CD4-positive, alpha-beta memory T cell (primary cell): Measurements from ENCODE around the gene FCRLA. TPM values are rescaled to one million over a fixed set of nuclear protein-coding genes. Genes with fewer than 3 reads are reported as not detected.
"Not testable (repeated sequence)": the region's sequence is repeated elsewhere in the genome, so short reads cannot be mapped to it uniquely, and the experiment has no call there.

ENCODE experiments used
- CTCF ChIA-PET: fragments of 350-600 bp; sonication (Branson Sonifier 250); formaldehyde crosslinking; loops from one replicate; lab custom pipeline; 2021; ENCODE audit warnings: inconsistent platforms; ENCODE audit not compliant: partially characterized antibody; lab: Charles Lee
- POLR2A ChIA-PET: fragments of 350-600 bp; sonication (Branson Sonifier 250); formaldehyde crosslinking; loops from one replicate; lab custom pipeline; 2021; ENCODE audit not compliant: partially characterized antibody; lab: Charles Lee
- DNase-seq, 5 donors: peaks; one replicate each; pipeline versions ENCODE4 v3.0.0 to v3.0.0-alpha.2; 2020 to 2022; ENCODE audit warnings: mixed read lengths in 1 of 5
- H3K27ac ChIP-seq: one replicate; pipeline ENCODE4 v1.7.0; 2013; ENCODE audit warnings: low read depth, low read length
- H3K27me3 ChIP-seq: 2 replicates; pipeline ENCODE4 v1.7.0; 2013; ENCODE audit warnings: mild to moderate bottlenecking, low read length, moderate library complexity; ENCODE audit not compliant: insufficient read depth
- H3K36me3 ChIP-seq: 2 replicates; pipeline ENCODE4 v1.7.0; 2013; ENCODE audit warnings: mild to moderate bottlenecking, low read length, moderate library complexity; ENCODE audit not compliant: insufficient read depth
- H3K4me1 ChIP-seq: 2 replicates; pipeline ENCODE4 v1.7.0; 2013; ENCODE audit warnings: mild to moderate bottlenecking, low read length, moderate library complexity; ENCODE audit not compliant: insufficient read depth
- H3K4me3 ChIP-seq, 2 donors: one replicate each; pipeline ENCODE4 v1.7.0; 2013; ENCODE audit warnings: low read length in 2 of 2, mild to moderate bottlenecking in 1 of 2
- H3K9me3 ChIP-seq, 2 donors: one replicate each; pipeline ENCODE4 v1.7.0; 2013; ENCODE audit warnings: low read length in 2 of 2, control low read depth in 1 of 2; ENCODE audit not compliant: control insufficient read depth in 1 of 2
- H3K27ac Mint-ChIP-seq, 7 donors: one replicate each; pipeline ENCODE4 v1.8.0; 2020 to 2021; ENCODE audit warnings: mixed read lengths in 7 of 7, mild to moderate bottlenecking in 6 of 7, inconsistent platforms in 3 of 7, moderate library complexity in 3 of 7
- H3K27me3 Mint-ChIP-seq, 2 donors: one replicate each; pipeline ENCODE4 v1.8.0; 2020 to 2021; ENCODE audit warnings: mixed read lengths in 2 of 2
- H3K36me3 Mint-ChIP-seq, 2 donors: one replicate each; pipeline ENCODE4 v1.8.0; 2020 to 2021; ENCODE audit warnings: mixed read lengths in 2 of 2, inconsistent platforms in 1 of 2, mild to moderate bottlenecking in 1 of 2
- H3K4me1 Mint-ChIP-seq, 4 donors: one replicate each; pipeline ENCODE4 v1.8.0; 2020 to 2021; ENCODE audit warnings: mixed read lengths in 4 of 4, mild to moderate bottlenecking in 1 of 4
- H3K4me3 Mint-ChIP-seq, 8 donors: one replicate each; pipeline ENCODE4 v1.8.0; 2020 to 2021; ENCODE audit warnings: mixed read lengths in 8 of 8, mild to moderate bottlenecking in 7 of 8, moderate library complexity in 6 of 8, inconsistent platforms in 3 of 8
- H3K9me3 Mint-ChIP-seq, 8 donors: one replicate each; pipeline ENCODE4 v1.8.0; 2020 to 2021; ENCODE audit warnings: mixed read lengths in 8 of 8, mild to moderate bottlenecking in 5 of 8, inconsistent platforms in 3 of 8, moderate library complexity in 1 of 8
- intact Hi-C: fragments of 100-400 bp; cut with micrococcal nuclease; formaldehyde crosslinking; loops from one replicate; pipeline ENCODE4 v1.15.1; 2023
- polyA plus RNA-seq, 2 donors: library from polyadenylated mRNA; unstranded; fragments of 300-500 nt; fragmentation: Illumina TruSeq; gene quantifications; one replicate each; pipeline ENCODE4 v1.2.3, GENCODE V29; 2021
- total RNA-seq, 2 experiments: library from RNA; stranded (reverse); gene quantifications; one replicate each; pipeline ENCODE4 v1.2.3, GENCODE V29; 2021

FCRLA gene
- total and polyA plus RNA-seq, 4 experiments from 2014 or later, result 0.23 to 2.7 TPM; not detected in 2

DNA sequence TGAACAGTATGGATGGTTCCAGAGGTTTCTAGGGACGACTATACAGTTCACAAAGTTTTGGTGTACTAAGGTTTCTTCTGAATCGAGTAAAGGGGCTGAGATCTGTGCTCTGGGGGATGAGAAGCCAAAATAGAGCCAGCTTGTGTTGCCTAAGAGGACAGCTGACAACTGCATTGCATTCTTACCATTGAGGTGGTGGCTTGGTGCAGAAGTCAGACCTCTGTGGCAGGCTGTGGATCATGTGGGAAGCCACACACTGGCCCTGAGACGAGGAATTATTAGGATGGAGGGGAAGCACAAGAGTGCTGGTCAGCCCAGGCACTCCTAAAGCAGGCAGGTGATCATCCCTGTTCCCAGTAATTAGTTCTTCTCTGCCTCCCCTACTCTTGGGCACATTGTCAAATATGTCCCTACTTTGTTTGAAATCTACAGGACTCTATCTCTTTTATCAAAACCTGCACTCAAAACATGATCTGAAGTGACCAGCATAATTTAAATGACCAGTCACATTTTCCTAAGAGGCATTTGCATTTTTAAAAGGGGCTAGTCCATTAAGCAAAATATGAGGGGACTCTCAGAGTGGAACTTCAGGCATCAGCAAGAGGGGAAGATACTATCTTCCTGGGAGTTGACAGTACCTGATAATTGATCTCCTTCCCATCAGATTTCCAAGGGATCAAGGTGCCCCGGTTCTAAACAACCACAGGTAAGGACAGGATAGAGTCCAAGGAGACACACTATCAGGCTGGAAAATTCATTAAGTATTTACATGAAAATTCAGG is 14.1 kb downstream of the FCRLA start, which contains the start of gene FCRLB:
TSS of gene FCRLB (plus strand) at position 589 of the 782 bp plus-strand sequence. CDS start 1,129 bp downstream, outside the sequence.
- Histone ChIP-seq H3K27ac (no peak within 1 kb of the TSS), H3K4me3 (no peak within 1 kb of the TSS), H3K36me3 (no peaks in the 10 kb centered on the region), H3K9me3 (no peaks in the 10 kb centered on the region), H3K27me3 (no peaks in the 10 kb centered on the region), H3K4me1 (peaks cover 8% of the 10 kb centered on the region)
- Mint-ChIP-seq H3K27ac (peak within 1 kb of the TSS in 1 of 7 donors; percentile 49), H3K4me1 (peaks cover 6 to 21% (median 16%) of the 10 kb centered on the region in 4 donors), H3K27me3 (peaks cover 0 to 4% of the 10 kb centered on the region in 2 donors), H3K9me3 (no peaks in the 10 kb centered on the region), H3K36me3 (peaks cover 0 to 1% of the 10 kb centered on the region in 2 donors), H3K4me3 (no peak within 1 kb of the TSS)
- ChIA-PET CTCF (interaction anchor here (2.9 kb wide), 1 partner anchor 17 kb away, joined by 8 read pairs; no protein-coding TSS in a partner anchor), POLR2A (no interaction called here)
- DNase-seq, result no peak
- intact Hi-C loops, result no loop called here

DNA sequence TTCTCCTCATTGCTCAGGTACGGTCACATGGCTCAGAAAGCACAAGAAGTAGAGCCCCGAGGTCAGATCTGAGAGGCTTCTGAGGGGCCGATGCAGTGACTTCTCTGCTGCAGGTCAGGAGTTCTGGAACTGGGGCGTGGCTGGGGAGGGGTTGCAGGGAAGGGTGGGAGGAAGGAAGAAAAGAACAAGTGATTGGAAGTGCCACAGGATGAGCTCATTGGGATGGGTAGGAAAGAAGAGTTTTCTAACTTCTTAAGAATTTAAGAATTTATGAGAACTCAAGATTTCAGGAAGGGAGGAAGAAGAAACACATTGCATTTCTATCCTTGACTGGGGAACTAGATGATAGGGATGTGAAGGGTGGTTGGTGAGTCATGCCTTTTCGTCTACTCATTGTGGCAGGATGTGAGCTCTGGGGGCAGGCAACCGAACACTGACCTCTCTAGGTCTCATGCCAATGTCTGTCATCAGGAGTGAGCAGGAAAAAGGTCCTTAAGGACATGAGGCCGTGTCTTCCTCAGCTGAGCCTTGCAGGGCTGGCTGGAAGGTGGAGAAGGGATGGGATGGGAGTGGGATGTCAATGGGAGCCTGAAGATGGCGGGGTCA is 14.8 kb downstream of the FCRLA start:
- H3K4me1 Mint-ChIP-seq, result peaks cover 6 to 23% (median 16%) of the 10 kb centered on the region in 4 donors
- peaks cover 0 to 4% of the 10 kb centered on the region in 2 donors for H3K27me3 Mint-ChIP-seq
- intact Hi-C loops, result no loop called here
- ChIA-PET CTCF (interaction anchor here (2.9 kb wide), 1 partner anchor 16 kb away, joined by 8 read pairs; no protein-coding TSS in a partner anchor), POLR2A (no interaction called here)
- H3K36me3 Mint-ChIP-seq, result peaks cover 0 to 4% of the 10 kb centered on the region in 2 donors
- H3K27me3 ChIP-seq, result no peaks in the 10 kb centered on the region
- no peaks in the 10 kb centered on the region for H3K36me3 ChIP-seq
- H3K4me3 ChIP-seq, result no peak overlapping the region
- no peak overlapping the region for H3K4me3 Mint-ChIP-seq
- peaks cover 8% of the 10 kb centered on the region for H3K4me1 ChIP-seq
- DNase-seq, result no peak
- H3K9me3 ChIP-seq, result no peaks in the 10 kb centered on the region
- no peak overlapping the region for H3K27ac ChIP-seq
- peak overlapping the region in 1 of 7 donors; percentile 49 for H3K27ac Mint-ChIP-seq
- H3K9me3 Mint-ChIP-seq, result no peaks in the 10 kb centered on the region

DNA sequence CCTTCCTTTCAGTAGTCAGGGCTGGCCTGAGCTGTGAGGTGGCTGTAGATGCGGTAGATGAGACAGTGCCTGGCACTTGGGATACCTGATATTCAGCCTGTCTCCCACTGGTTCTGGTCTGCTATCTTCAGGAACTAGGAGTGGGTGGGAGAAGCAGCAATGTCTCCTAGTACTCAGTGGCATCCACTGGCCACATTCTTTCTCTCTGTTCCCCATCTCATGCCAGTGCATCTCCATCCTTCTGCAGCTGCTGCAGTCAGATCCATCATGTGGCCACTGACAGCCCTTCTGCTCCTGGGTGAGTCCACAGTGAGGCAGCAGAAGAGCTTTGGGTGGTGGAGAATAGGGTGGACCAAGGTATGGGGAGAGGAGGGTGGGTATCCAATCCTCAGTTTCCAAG is 15.4 kb downstream of the FCRLA start:
- H3K4me1 Mint-ChIP-seq, result peaks cover 6 to 25% (median 17%) of the 10 kb centered on the region in 4 donors
- no peak overlapping the region for H3K4me3 Mint-ChIP-seq
- Histone ChIP-seq H3K4me1 (peaks cover 9% of the 10 kb centered on the region), H3K27me3 (no peaks in the 10 kb centered on the region), H3K9me3 (no peaks in the 10 kb centered on the region), H3K36me3 (no peaks in the 10 kb centered on the region), H3K27ac (no peak overlapping the region), H3K4me3 (no peak overlapping the region)
- intact Hi-C loops, result no loop called here
- no peak for DNase-seq
- no peak overlapping the region for H3K27ac Mint-ChIP-seq
- ChIA-PET CTCF (interaction anchor here (2.9 kb wide), 1 partner anchor 16 kb away, joined by 8 read pairs; no protein-coding TSS in a partner anchor), POLR2A (no interaction called here)
- H3K36me3 Mint-ChIP-seq, result peaks cover 0 to 4% of the 10 kb centered on the region in 2 donors
- no peaks in the 10 kb centered on the region for H3K9me3 Mint-ChIP-seq
- H3K27me3 Mint-ChIP-seq, result no peaks in the 10 kb centered on the region

DNA sequence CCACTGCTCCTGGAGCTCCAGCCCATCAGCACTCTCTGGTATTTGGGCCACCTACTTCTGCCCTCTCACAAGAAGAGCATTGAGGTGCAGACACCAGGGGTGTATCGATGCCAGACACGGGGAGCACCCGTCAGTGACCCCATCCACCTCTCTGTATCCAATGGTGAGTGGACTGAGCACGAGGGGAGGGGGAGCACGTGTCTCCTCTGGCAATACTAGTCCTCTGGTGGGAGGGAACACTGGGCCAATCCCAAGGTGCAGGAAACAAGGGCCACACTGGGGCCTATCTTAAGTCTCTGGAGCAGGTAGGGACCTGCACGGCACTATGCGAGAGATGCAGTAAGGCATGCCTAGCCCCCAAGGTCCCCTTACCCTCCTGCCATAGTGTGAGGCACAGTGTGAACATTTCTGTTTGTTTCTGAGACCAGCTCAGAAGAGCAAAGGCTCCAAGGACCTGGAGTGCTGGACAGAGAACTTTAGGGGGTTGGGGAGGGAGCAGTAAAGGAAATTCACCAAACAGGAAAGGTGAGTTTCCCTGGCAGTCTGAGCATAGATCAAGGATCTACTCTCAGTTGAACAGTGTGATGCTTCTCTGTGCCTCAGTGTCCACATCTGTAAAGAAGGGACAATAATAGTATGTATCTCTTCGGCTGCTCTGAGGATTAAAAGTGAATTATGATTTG is 16.6 kb downstream of the FCRLA start:
- ChIA-PET POLR2A (no interaction called here), CTCF (interaction anchor here (2.9 kb wide), 1 partner anchor 14 kb away, joined by 8 read pairs; no protein-coding TSS in a partner anchor)
- Mint-ChIP-seq H3K27me3 (no peaks in the 10 kb centered on the region), H3K36me3 (peaks cover 0 to 6% of the 10 kb centered on the region in 2 donors), H3K27ac (peak overlapping the region in 1 of 7 donors; percentile 23), H3K4me1 (peaks cover 13 to 34% (median 25%) of the 10 kb centered on the region in 4 donors), H3K9me3 (no peaks in the 10 kb centered on the region), H3K4me3 (peak overlapping the region in 3 of 8 donors; percentile 15 to 49 (median 45))
- intact Hi-C loops, result no loop called here
- Histone ChIP-seq H3K36me3 (no peaks in the 10 kb centered on the region), H3K27me3 (no peaks in the 10 kb centered on the region), H3K27ac (no peak overlapping the region), H3K4me3 (no peak overlapping the region), H3K9me3 (no peaks in the 10 kb centered on the region), H3K4me1 (peaks cover 21% of the 10 kb centered on the region)
- DNase-seq, result no peak

DNA sequence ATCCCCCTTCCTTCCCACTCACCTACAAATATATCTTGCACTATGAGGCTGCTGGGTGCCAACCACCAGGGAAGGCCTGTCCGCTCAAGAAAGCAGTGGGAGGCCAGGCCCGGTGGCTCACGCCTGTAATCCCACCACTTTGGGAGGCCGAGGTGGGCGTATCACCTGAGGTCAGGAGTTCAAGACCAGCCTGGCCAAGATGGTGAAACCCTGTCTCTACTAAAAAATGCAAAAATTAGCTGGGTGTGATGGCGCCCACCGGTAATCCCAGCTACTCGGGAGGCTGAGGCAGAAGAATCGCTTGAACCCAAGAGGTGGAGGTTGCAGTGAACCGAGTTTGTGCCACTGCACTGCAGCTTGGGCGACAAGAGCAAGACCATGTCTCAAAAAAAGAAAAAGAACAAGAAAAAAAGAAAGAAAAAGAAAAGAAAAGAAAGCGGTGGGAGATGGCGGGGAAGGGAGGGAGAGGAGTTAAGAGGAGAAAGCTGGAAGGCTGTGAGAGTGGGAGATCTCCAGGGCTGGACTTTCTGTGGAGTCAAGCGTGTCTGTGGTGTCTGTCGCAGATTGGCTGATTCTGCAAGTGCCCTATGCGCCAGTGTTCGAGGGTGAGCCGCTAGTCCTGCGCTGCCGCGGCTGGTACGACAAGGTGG is 18.4 kb downstream of the FCRLA start:
- H3K36me3 Mint-ChIP-seq, DNase-seq, H3K27me3 ChIP-seq, H3K27me3 Mint-ChIP-seq, H3K36me3 ChIP-seq, H3K9me3 ChIP-seq, H3K9me3 Mint-ChIP-seq, H3K27ac ChIP-seq: not testable (repeated sequence)
- Histone ChIP-seq H3K4me1 (peaks cover 34% of the 10 kb centered on the region), H3K4me3 (peak overlapping the region; percentile 79 to 85)
- CTCF ChIA-PET, result interaction anchor here (1.1 to 6.6 kb wide), 7 partner anchors 9 to 343 kb away, joined by 3 to 103 read pairs (median 6); partner anchors contain the start of gene DUSP12
- Mint-ChIP-seq H3K4me1 (peaks cover 23 to 47% (median 36%) of the 10 kb centered on the region in 4 donors), H3K27ac (peak overlapping the region; percentile 47 to 90 (median 82)), H3K4me3 (peak overlapping the region; percentile 92 to 100 (median 96))
- POLR2A ChIA-PET, result interaction anchor here (1.0 to 4.6 kb wide), 11 partner anchors 9 to 1802 kb away, joined by 3 to 104 read pairs (median 12); partner anchors contain the start of gene DUSP12
- intact Hi-C loops, result loop anchor here (5.0 kb wide), 1 partner anchor 183 kb away; no protein-coding TSS in a partner anchor

DNA sequence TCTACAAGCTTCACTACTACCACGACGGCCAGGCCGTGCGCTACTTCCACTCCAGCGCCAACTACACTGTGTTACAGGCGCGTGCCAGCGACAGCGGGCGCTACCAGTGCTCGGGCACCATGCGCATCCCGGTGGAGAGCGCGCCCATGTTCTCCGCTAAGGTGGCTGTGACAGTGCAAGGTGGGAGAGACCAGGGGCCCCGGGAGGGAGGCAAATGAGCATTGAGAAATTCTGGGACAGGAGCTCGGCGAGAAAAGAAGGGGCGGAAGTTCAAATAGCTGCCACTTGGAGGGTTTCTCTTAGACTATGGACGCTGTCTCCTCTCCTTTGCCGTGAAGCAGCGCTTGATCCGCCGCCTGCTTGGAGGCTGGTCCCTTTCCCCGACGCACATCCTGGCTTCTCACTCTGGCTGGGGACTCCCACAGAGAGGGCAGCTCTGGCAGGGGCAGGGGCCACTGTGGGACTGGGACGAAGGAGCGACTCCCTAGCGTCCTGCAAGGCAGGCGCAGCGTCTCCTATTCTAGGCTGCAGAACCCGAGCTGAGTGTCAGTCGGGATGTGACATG is 19.0 kb downstream of the FCRLA start:
- DNase-seq, result peak; percentile 43 to 52 (median 44)
- ChIA-PET POLR2A (interaction anchor here (1.0 to 4.6 kb wide), 18 partner anchors 8 to 1803 kb away, joined by 3 to 104 read pairs (median 4); partner anchors contain the start of gene DUSP12), CTCF (interaction anchor here (0.9 to 6.6 kb wide), 9 partner anchors 9 to 344 kb away, joined by 3 to 103 read pairs (median 5); partner anchors contain the start of gene DUSP12)
- H3K27me3 Mint-ChIP-seq, result no peaks in the 10 kb centered on the region
- Histone ChIP-seq H3K27me3 (no peaks in the 10 kb centered on the region), H3K4me3 (peak overlapping the region; percentile 79 to 85), H3K9me3 (no peaks in the 10 kb centered on the region), H3K36me3 (no peaks in the 10 kb centered on the region), H3K27ac (peak overlapping the region; percentile 45), H3K4me1 (peaks cover 38% of the 10 kb centered on the region)
- H3K4me1 Mint-ChIP-seq, result peaks cover 24 to 49% (median 38%) of the 10 kb centered on the region in 4 donors
- peak overlapping the region; percentile 47 to 90 (median 82) for H3K27ac Mint-ChIP-seq
- H3K36me3 Mint-ChIP-seq, result peaks cover 0 to 6% of the 10 kb centered on the region in 2 donors
- H3K9me3 Mint-ChIP-seq, result no peaks in the 10 kb centered on the region
- peak overlapping the region; percentile 92 to 100 (median 96) for H3K4me3 Mint-ChIP-seq
- intact Hi-C loops, result loop anchor here (1.0 to 5.0 kb wide), 4 partner anchors 15 to 184 kb away; partner anchors contain the start of gene ATF6
